Vagina (tissue), 2 donors: ENCODE measurements around the gene ITSN1.

Experiments
- CTCF ChIP-seq, 3 experiments: fragments of 450-650 bp in 2 of 3; fragments of 200-600 bp in 1 of 3; sonication (generic) in 1 of 3; IDR thresholded peaks; one replicate each; pipeline ENCODE4 v1.5.1; 2017 to 2019; ENCODE audit warnings: antibody characterized with exemption in 3 of 3, mild to moderate bottlenecking in 2 of 3, moderate library complexity in 2 of 3
- POLR2A ChIP-seq, 2 donors: fragments of 450-650 bp; IDR thresholded peaks; one replicate each; pipeline ENCODE4 v1.6.1; 2017; ENCODE audit warnings: antibody characterized with exemption in 2 of 2, mild to moderate bottlenecking in 2 of 2, moderate library complexity in 2 of 2
- POLR2AphosphoS5 ChIP-seq, 2 donors: sonication (generic); formaldehyde crosslinking; IDR thresholded peaks; one replicate each; pipeline ENCODE4 v1.9.0; 2017; ENCODE audit warnings: antibody characterized with exemption in 2 of 2, mild to moderate bottlenecking in 2 of 2, low read depth in 1 of 2; ENCODE audit not compliant: insufficient read depth in 1 of 2

- TF ChIP-seq CTCF (IDR thresholded peaks at IDR 0.05) (no peak), POLR2AphosphoS5 (IDR thresholded peaks at IDR 0.05; ENCODE audit: insufficient read depth in 1 of 2, low read depth in 1 of 2) (no peak), POLR2A (IDR thresholded peaks at IDR 0.05) (no peak)
Observed at GRCh38 chr21:33874161-33874560, 231.9 kb downstream of the ITSN1 start.
